NCI-H524 (cell line): ENCODE data around the gene TOR1A.

Experiments used
- DNase-seq, 2 experiments: peaks; one replicate each; lab custom pipeline; 2025; lab: John Stamatoyannopoulos, UW

The TOR1A gene

DNA sequence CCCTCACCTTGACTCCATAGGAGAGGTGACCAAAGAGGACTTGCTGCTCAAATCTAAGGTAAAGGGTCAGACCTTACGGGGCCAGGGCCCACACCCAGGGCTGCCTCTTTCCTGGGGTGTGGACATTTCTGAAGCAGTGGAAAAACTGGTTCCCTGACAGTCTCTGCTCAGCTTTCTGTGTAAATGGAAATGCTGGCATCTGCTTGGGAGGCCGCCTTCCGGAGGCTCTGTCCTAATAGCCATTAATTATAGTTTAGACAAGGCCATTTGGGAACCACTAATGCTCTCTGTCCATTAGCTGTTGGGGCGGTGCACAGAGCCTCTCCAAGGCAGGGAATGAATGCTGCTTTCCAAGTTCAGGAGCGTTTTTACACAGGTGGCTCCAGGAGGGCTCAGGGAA, 28.6 kb upstream of the TOR1A start:
- no peak for DNase-seq

DNA sequence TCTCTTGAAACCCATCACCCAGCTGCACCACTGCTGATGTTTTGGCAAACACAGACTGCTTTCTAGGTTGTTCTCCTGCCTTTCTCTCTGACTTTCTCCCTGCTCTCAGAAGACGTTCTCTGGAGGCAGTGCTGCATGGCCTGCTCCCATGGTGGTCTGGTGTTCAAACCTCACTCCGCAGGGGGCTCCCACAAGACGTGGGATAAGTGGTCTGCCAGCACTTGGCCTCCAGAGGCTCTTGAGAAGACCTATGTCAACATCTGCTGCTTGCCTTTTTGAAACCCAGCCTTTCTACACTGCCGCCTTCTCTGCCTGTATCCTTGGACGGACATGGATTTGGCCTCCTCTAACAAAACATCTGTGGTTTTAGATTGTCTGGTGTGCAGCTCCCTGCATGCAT, 27.9 kb upstream of the TOR1A start:
- DNase-seq, result no peak

DNA sequence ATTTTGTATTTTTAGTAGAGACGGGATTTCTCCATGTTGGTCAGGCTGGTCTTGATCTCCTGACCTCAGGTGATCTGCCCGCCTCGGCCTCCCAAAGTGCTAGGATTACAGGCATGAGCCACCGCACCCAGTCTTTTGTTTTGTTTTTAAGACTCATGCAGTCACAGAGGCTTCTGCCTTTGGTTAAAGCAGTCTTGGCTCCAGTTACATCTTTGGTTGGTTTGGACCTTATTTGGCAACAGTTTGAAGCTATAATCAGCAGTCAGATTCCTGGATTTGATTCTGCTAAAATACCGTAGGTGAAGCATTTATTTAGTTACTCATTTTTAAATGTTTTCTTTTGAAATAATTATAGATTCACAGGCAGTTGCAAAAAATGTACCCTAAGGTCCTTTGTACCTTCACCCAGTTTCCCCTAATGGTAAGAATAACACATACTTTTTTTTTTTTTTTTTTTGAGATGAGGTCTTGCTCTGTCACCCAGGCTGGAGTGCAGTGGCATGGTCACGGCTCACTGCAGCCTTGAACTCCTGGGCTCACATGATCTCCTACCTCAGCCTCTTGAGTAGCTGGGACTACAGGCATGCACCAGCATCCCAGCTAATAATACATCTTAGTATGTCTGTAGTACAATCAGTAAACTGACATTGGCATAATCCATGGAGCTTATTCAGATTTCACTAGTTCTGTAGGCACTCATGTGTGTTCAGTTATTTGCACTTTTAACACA, 27.1 kb upstream of the TOR1A start:
- no peak for DNase-seq

DNA sequence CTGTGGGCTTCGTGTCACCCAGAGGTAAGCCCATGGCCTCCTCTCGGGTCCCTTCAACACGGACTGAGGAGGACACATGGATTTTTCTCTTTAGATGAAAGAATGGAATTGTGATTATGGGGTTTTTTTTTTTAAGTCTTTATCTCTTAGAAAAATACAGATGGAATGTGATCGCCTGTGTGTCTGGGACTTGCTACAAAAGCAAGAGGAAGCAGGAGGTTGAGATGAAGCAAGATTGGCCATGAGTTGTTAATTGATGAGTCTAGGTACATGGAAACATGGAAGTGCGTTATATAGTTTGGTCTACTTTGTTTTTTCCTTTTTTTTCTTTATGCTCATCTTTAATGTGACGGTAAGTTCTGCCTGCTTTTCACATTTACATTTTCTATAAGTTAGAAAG, 26.0 kb upstream of the TOR1A start:
- no peak for DNase-seq

DNA sequence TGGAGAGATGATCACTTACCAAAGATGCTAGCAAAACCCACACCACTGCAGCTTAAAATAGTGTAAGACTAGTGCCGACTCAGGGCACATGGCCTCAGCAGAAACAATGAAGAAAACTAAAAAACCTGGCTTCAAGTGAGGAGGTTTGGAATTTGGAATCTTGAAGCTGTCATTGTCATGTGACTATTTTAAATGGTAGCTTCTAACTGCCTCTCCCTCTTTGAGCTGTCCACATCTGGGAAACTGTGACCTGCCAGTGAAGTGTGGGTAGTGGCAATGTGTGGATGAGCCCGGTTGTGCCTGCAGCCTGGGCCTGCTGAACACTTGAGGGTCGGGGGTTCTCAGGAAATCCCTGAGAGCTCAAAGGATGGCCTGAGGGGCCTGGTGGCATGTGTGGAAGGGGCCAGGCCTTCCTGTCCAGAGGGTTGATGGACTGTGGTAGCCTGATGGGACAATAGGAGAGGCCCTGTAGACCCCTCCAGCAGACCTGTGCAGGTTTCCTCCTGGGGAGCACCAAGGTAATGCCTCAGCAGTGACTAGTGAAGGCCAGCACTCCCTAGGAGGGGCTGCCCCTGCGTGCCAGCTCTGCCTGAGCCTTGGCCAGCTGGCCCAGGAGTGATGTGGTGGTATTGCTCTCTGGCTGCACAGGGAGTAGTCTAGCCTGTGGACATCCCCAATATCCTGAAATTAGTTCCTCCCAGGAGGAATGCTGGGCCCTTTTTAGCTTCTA, 24.9 kb upstream of the TOR1A start:
- no peak for DNase-seq

DNA sequence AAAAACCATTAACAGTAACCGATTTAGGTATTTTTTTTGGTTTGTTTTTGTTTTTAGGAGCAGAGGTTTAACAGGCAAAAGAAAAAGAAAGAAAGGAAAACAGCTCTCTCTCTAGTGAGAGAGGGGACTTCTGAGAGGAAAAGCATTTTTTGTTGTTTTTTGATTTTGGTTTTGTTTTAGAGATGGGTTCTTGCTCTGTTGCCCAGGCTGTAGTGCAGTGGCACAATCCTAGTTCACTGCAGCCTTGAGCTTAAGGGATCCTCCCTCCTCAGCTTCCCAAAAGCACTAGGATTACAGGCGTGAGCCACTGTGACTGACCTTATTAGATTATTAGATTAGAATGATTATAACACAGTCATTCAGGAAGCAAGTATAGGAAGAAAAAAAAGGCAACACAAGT, 21.4 kb upstream of the TOR1A start:
- DNase-seq, result no peak

DNA sequence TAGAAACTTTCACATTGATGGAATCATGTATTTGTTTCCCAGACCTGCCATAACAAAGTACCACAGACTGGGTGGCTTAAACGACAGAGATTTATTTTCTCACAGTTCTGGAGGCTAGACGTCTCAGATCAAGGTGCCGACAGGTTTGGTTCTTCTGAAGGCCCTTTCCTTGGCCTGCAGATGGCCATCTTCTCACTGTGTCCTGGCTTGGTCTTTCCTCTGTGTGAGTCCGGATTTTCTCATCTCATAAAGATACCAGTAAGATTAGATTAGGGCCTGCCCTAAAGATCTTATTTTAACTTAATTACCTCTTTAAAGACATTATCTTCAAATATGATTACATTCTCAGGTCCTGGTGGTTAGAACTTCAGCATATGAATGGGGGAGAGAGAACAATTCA, 17.1 kb upstream of the TOR1A start:
- no peak for DNase-seq

DNA sequence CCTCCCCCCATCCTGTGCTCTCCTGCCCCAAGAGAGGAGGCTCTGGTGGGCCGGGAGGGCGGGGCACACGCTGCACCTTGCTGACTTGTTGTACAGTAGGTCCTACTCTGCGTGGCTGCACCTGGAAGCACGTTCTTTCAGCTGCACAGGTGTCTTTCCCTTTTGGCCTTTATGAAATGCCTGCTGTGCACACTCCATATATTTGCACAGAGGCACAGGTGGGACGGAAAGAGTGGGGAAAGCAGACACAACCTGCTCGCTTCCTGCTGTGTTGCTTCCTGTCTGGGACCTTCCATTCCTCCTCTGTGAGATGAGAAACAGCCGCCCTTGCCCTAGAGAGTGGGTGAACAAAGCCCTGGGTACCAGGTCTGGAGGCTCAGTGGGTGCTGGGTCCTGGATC, 16.1 kb upstream of the TOR1A start:
- no peak for DNase-seq

DNA sequence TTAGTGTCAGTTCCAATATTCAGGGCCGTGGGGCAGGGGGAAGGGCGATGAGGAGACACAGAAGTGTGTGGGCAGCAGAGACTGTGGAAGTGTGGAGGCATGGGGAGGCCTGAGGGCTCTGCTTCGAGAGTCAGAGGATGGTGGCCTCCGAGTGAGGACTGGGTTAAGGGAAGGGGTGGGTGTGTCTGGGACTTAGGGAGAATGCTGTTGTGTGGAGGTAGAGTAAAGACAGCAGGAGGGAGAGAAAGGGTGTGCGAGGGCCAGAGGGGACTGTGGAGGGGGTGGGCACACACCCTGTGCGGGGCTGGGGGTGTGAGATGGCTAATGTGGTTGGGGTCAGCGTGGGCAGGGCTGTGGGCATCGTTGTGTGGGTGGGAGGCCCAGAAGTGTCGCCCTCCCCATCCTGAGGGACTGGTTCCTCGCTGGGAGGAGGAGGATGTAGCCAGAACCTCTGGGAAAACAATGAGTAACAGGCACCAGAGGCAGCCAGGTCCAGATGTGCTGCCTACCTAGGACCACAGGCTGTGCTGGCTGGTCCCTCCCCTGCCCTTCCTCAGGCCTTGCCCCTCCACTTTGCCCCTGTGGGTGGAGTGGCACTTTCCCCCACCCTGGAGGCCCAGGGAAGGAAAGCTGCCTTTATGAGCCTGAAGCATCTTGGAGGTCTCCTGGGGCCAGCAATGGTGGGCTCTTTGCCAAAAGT, 15.5 kb upstream of the TOR1A start:
- DNase-seq, result no peak

DNA sequence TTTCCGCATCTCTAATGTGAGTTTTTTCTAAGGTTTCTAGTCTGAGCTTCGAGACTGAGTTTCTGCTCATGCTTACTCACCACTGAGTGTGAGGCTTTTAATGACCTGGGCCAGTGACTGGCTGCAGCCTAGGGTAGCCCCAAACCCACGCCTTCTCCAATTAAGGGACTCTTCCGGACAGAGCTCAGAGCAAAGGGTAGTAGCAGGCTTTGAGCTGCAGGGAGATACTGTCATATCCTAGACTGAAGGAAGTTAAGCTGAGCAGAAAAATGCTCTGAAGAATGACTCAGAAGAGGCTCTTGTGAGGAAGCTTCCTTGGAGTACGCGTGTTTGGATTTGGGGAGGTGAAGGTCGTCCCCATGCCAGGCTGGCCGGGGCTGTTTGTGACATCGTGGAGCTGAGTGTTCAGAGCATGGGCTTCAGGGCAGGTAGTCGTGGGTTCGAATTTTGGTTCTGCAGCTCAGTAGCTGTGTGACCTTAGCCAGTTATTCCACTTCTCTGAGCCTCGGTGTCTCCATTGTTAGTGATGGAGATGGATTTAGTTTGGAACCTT, 14.8 kb upstream of the TOR1A start:
- no peak for DNase-seq

DNA sequence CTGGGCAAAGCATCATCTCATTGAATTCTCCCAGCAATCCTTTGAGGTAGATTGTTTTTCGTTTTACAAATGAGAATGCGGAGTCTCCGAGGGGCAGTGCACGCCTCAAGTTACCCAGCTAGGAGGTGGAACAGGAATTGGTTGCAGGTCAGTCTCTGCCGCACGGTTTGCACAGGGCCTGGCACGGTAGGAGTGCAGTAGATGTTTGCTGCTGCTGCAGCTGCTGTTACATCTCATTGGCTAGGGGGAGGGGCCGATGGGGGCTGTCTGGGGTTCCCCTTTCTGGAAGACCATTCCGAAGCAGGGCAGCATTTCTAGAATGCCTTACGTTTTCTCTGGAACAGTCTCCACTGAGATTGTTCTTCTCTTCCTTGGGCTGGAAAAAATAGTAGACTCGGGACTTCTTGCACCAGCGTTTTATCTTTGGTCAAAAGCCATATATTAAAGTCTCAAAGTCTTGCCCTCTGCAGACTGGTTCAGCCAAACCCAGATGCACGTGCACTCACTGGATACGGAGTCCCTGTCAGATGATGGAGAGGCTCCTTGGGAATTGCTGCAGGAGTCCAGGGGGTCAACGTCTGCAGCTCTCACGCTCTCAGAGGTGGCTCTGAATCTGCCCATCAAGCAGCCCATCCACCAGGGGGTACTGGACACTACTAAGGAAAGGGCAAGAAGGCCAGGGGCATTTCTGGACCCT, 12.5 kb upstream of the TOR1A start:
- DNase-seq, result no peak

DNA sequence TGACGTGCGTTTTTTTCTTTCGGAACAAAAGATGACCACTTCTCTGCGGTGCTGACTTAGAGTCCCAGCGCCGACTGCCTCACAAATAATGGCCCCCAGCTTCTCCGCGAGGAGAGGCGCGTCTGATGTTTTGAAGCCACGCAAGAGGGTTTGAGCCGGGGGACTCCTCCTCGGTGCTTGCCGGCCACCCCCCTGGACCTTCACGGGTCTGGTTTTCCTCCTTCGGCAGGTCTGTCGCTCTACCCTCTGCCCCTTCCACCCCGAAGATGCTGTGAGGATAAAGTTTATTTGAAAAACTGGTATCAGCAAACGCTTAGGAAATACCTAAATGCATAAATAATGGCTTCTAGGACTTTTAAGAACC, 11.9 kb upstream of the TOR1A start:
- DNase-seq, result no peak

DNA sequence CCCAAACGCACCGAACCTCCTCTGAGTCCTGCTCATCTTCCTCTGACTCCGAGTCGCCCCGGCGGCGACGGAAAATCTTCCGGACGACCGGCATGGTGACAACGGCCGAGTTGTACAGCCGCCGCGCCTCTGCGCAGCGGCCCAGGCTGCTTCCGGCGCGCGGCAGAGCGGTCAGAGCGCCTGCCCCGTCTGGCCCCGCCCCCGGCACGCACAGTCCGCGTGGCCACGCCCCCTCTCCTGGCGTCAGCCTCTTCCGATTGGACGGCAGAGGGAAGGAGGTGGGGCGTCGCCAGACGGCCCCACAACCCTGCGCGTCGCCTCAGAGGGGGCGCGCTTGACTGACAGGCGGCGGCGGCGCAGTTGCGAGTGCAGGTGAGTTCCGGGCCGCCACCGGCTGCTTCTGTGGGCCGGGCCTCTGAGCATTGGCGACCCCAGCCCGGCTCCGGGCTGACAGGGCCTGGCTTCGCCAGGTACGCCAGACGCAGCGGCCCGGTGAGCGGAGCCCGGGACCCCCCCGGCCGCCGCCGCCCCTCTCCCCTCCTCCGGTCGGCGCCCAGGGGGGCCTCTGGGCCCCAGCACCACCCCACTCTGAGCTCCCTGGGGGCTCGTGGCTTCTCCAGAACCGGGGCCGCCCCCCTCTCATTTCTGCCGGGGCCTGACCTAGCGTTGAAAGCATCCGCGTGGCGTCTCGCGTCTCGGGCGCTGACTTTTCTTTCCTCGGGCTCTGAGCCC, 11.4 kb upstream of the TOR1A start, which contains the start of the genes C9orf78 and USP20:
Gene C9orf78 (minus strand): TSS at position 148 of the 732 bp plus-strand sequence. CDS start 54 bp downstream, at position 94.
Gene USP20 (plus strand): TSS at position 331 of the 732 bp plus-strand sequence. CDS start 17,098 bp downstream, outside the sequence.
- DNase-seq, result peak; percentile 93 to 99

DNA sequence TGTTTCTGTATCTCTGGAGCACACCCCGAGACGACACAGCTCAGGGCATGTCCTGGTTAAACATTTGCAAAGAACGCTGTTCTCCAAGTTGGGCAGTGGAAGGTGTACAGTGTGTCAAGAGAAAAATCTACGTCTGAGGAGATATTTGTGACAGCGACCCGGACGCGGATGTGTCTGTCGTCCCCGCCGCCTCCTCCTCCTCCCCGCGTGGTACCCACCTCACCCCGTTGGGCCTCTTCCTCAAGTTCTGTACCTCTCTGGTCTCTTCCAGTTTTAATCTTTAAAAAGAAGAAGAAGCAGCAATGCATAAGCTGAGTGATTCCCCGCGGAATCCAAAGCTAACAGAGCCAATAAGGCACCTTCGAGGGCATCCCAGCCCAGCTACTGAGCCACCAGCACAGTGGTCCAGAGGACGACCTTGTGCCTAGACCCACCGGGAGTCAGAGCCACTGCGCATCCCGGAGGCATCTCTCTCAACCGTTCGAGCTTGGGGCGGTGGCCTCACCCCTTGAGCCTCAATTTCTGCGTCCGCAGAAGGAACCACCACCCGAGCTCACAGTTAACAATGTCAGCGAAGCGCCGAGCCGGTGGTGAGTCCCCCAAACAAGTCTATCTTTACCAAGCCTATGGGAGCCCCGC, 10.7 kb upstream of the TOR1A start:
- DNase-seq, result no peak

DNA sequence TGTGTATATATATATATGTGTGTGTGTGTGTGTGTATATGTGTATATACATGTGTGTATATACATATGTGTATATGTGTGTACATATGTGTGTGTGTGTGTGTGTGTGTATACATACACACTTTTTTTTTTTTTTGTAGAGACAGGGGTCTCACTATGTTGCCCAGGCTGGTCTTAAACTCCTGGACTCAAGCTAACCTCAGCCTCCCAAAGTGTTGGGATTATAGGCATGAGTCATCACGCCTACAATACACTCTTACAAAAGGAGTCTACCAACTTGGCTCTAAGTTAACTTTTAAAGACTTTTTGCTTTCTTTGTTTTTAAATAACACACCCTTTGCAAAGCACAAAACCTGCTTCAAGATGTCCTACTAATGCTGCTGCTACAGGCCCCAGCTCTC, 9.0 kb upstream of the TOR1A start:
- DNase-seq, result no peak

DNA sequence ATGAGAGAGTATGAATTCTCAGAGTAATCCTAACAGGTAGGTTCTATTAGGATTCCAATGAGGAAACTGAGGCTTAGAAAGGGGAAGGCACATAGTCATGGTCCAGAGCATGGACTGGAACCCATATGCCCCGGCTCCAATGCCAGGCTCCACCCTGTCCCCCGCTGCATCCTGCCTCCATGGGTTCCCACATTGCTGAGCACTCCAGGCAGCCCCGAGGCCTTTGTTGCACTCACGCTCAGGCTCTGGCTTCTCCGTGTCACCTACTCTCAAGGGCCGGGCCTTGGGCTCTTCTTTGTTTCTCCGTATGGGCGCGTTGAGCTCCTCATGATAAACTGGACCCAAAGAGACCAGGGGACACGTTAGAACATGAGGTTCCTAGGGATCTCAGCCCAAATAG, 5.0 kb upstream of the TOR1A start:
- DNase-seq, result no peak

DNA sequence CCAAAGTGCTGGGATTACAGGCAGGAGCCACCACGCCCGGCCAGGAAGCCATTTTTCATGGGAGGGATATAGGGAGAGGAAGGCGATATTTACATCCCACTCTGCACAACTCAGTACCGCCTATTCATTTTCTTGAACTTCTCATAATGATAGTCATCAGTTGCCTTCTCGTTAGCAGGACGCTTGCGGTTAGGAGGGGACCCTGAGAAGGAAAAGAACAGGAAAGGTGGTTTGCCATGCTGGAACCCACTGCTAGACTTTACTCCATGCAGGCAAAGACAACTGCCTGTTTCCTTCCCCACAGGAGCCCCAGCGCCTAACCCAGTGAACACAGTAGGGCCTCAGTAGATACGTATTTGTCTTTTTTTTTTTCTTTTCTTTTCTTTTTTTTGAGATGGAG, 4.1 kb upstream of the TOR1A start:
- no peak for DNase-seq

DNA sequence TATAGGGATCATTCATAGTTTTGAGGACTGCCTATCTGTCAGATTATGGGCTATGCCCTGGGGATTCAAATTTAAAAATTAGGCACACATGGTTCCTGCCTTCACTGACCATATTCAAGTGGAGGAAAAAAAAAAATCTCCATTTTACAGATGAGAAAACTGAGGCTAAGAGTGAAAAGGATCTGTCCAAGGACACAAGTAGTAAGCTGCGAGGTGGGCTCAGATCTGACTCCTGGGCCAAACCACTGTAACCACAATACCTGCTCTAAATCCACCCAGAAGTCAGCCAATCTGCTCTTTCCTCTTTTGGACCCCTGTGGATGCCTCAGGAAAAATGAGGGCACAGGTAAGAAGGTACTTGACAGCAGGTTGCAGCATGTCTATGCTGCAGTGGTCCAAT, 2.8 kb upstream of the TOR1A start:
- DNase-seq, result no peak

DNA sequence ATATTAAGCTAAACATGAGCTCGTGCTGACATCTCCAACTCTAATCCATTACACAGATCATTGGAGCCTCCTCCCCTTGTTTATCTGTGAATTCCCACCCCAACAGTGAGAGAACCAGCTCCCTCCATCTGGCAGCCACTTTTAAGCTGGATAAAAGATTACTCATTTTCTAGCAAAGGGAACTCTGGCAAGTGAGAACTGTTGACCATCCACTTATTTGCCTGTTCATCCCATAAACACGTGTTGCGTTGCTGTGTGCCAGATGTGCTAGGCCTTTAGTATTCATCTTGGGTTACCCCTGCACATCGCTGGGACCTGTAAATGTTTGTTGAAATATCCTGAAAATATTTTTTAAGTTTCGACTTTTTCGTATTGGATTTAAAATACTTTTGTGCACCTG, 2.4 kb upstream of the TOR1A start:
- peak; percentile 6 to 80 for DNase-seq

DNA sequence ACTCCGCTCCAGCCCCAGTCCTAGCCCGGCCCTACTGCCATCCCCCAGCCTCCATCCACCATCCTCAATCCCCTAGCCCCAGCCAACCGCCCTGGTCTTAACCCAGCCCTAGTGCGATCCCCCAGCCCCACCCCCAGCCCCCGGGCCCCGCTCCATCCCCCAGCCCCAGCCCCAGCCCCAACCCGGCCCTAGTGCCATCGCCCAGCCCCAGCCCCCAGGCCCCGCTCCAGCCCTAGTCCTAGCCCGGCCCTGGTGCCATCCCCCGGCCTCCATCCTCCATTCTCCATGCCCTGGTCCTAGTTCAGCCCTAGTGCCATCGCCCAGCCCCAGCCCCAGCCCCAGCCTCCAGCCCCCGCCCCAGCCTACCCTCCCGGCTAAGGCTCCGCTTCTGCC, 398 bp downstream of the TOR1A start:
- no peak for DNase-seq
